ENCODE measurements around the gene FAM83C. TPM values are rescaled to one million over a fixed set of nuclear protein-coding genes. Genes with fewer than 3 reads are reported as not detected.

FAM83C gene
- total RNA-seq, 1 donor from 2014 or later, result not detected

DNA sequence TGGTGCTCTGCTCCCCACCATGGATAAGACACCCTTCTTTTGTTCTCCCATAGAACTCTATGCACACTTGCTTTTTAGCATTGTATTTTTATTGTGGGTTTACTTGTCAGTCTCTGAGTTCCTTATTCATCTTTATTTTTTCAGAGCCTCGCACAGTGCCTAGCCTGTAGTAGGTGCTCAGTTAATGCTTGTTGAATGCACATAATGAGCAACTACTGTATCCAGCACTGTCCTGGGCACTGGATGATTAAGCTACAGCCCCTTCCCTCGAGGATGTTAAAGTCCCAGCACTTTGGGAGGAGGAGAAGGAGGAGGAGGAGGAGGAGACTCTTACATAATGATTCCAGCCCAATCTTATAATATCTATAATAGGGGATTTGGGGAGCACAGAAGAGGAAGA lies 48.9 kb downstream of the FAM83C start:
- Histone ChIP-seq H3F3A (ENCODE audit: low read depth) (no peaks in the 10 kb centered on the region), H3K9me3 (ENCODE audit: low read depth) (no peaks in the 10 kb centered on the region), H4K20me1 (ENCODE audit: low read depth) (no peaks in the 10 kb centered on the region), H2AFZ (replicated peaks) (no peak overlapping the region), H3K4me1 (no peaks in the 10 kb centered on the region), H3K27me3 (no peaks in the 10 kb centered on the region), H3K36me3 (no peaks in the 10 kb centered on the region), H3K79me2 (ENCODE audit: low read depth) (no peaks in the 10 kb centered on the region), H3K4me3 (no peak overlapping the region), H3K4me2 (no peak overlapping the region), H3K27ac (no peak overlapping the region), H3K9ac (no peak overlapping the region)
- no peak overlapping the region for H3K4me3 Mint-ChIP-seq
- TF ChIP-seq EZH2phosphoT487 (IDR thresholded peaks at IDR 0.05), result no peak
- TF ChIP-seq EZH2 (IDR thresholded peaks at IDR 0.05), result no peak
- TF ChIP-seq CTCF (IDR thresholded peaks at IDR 0.05), result no peak
- H3K27ac Mint-ChIP-seq, result no peak overlapping the region
- peaks cover 3% of the 10 kb centered on the region for H3K4me1 Mint-ChIP-seq
- H3K36me3 Mint-ChIP-seq, result no peaks in the 10 kb centered on the region
- H3K27me3 Mint-ChIP-seq (ENCODE audit: insufficient read depth, low read depth), result peaks cover 2% of the 10 kb centered on the region
- DNase-seq (ENCODE audit: low spot score), result no peak
- H3K9me3 Mint-ChIP-seq, result no peaks in the 10 kb centered on the region

DNA sequence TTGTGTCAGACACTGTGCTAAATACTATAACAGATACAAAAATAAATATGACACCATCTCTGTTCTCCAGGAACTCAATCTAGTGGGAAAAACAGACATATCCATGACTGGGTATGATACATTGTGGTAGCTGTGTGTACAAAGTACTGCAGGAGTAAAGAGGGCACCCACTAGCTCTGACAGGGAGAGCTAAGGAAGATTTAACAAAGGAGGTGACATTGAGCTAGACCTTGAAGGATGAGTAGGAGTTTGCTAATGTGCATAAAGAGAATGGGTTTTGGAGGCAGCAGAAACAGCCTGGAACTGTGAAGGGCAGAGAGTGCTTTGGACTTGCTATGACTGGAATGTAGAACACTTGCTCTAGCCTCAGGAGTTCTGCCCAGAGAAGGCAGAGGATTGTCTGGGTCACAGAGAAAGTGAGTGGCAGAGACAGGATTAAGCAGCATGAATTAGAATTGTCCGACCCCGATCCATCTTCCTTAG lies 51.4 kb downstream of the FAM83C start:
- no peaks in the 10 kb centered on the region for H3K36me3 ChIP-seq
- no peaks in the 10 kb centered on the region for H3K79me2 ChIP-seq (ENCODE audit: low read depth)
- H3K27ac ChIP-seq, result no peak overlapping the region
- H3K36me3 Mint-ChIP-seq, result no peaks in the 10 kb centered on the region
- no peak overlapping the region for H3K4me3 ChIP-seq
- DNase-seq (ENCODE audit: low spot score), result no peak
- H3K27ac Mint-ChIP-seq, result no peak overlapping the region
- no peaks in the 10 kb centered on the region for H3K27me3 ChIP-seq
- H3K9ac ChIP-seq, result no peak overlapping the region
- H3K4me1 ChIP-seq, result no peaks in the 10 kb centered on the region
- H3K27me3 Mint-ChIP-seq (ENCODE audit: insufficient read depth, low read depth), result peaks cover 3% of the 10 kb centered on the region
- no peak overlapping the region for H3K4me2 ChIP-seq
- no peaks in the 10 kb centered on the region for H3K9me3 ChIP-seq (ENCODE audit: low read depth)
- no peaks in the 10 kb centered on the region for H3F3A ChIP-seq (ENCODE audit: low read depth)
- peaks cover 3% of the 10 kb centered on the region for H3K4me1 Mint-ChIP-seq
- H3K9me3 Mint-ChIP-seq, result no peaks in the 10 kb centered on the region
- no peak for TF ChIP-seq EZH2 (IDR thresholded peaks at IDR 0.05)
- TF ChIP-seq EZH2phosphoT487 (IDR thresholded peaks at IDR 0.05), result no peak
- no peak for TF ChIP-seq CTCF (IDR thresholded peaks at IDR 0.05)
- H2AFZ ChIP-seq (replicated peaks), result no peak overlapping the region
- no peak overlapping the region for H3K4me3 Mint-ChIP-seq
- H4K20me1 ChIP-seq (ENCODE audit: low read depth), result no peaks in the 10 kb centered on the region

GRCh38 chr20:35240083-35240810 lies 52.0 kb downstream of the FAM83C start:
- Mint-ChIP-seq H3K4me1 (peaks cover 3% of the 10 kb centered on the region), H3K4me3 (no peak overlapping the region), H3K36me3 (no peaks in the 10 kb centered on the region), H3K27me3 (ENCODE audit: insufficient read depth, low read depth) (peaks cover 3% of the 10 kb centered on the region), H3K9me3 (no peaks in the 10 kb centered on the region), H3K27ac (no peak overlapping the region)
- Histone ChIP-seq H3F3A (ENCODE audit: low read depth) (no peaks in the 10 kb centered on the region), H3K27me3 (no peaks in the 10 kb centered on the region), H3K36me3 (no peaks in the 10 kb centered on the region), H3K4me3 (no peak overlapping the region), H4K20me1 (ENCODE audit: low read depth) (no peaks in the 10 kb centered on the region), H2AFZ (replicated peaks) (no peak overlapping the region), H3K9ac (no peak overlapping the region), H3K27ac (no peak overlapping the region), H3K9me3 (ENCODE audit: low read depth) (no peaks in the 10 kb centered on the region), H3K4me1 (no peaks in the 10 kb centered on the region), H3K79me2 (ENCODE audit: low read depth) (no peaks in the 10 kb centered on the region), H3K4me2 (no peak overlapping the region)
- TF ChIP-seq EZH2 (IDR thresholded peaks at IDR 0.05), result no peak
- no peak for TF ChIP-seq EZH2phosphoT487 (IDR thresholded peaks at IDR 0.05)
- no peak for TF ChIP-seq CTCF (IDR thresholded peaks at IDR 0.05)
- no peak for DNase-seq (ENCODE audit: low spot score)
